ENCODE measurements around the gene MOSMO. TPM values are rescaled to one million over a fixed set of nuclear protein-coding genes. Genes with fewer than 3 reads are reported as not detected.

Gene MOSMO
- polyA plus RNA-seq, 1 of the 3 experiments (the other 2 are of a cell fraction), result 8.0 TPM

DNA sequence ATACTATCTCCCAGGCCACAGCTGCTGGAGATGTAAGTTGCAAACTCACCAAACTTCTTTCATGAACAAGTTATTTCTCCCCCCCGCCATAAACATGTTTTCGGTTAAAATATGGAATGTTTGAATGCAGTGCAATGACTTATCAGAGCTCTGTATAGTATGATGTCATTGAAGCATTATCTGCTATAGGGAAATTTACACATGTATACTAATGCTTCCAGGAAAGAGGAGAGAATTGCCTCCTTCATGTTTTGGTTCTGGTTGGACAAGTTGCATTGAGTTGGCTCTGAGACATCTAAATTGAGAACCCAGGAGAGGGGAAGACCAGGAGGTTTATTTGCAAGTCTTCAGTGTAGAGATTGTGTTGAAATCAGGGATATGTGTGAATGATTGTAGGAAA is 34.0 kb upstream of the MOSMO start:
- TF ChIP-seq, protein P1, sequence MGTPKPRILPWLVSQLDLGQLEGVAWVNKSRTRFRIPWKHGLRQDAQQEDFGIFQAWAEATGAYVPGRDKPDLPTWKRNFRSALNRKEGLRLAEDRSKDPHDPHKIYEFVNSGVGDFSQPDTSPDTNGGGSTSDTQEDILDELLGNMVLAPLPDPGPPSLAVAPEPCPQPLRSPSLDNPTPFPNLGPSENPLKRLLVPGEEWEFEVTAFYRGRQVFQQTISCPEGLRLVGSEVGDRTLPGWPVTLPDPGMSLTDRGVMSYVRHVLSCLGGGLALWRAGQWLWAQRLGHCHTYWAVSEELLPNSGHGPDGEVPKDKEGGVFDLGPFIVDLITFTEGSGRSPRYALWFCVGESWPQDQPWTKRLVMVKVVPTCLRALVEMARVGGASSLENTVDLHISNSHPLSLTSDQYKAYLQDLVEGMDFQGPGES (IDR thresholded peaks at IDR 0.05; ENCODE audit: low read depth, low read length), result no peak
- TF ChIP-seq, protein P2, sequence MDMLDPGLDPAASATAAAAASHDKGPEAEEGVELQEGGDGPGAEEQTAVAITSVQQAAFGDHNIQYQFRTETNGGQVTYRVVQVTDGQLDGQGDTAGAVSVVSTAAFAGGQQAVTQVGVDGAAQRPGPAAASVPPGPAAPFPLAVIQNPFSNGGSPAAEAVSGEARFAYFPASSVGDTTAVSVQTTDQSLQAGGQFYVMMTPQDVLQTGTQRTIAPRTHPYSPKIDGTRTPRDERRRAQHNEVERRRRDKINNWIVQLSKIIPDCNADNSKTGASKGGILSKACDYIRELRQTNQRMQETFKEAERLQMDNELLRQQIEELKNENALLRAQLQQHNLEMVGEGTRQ (IDR thresholded peaks at IDR 0.05; ENCODE audit: borderline replicate concordance, low read depth, low read length), result no peak
- no peak for TF ChIP-seq YY1 (IDR thresholded peaks at IDR 0.05; ENCODE audit: low read depth)
- TF ChIP-seq, protein P3, sequence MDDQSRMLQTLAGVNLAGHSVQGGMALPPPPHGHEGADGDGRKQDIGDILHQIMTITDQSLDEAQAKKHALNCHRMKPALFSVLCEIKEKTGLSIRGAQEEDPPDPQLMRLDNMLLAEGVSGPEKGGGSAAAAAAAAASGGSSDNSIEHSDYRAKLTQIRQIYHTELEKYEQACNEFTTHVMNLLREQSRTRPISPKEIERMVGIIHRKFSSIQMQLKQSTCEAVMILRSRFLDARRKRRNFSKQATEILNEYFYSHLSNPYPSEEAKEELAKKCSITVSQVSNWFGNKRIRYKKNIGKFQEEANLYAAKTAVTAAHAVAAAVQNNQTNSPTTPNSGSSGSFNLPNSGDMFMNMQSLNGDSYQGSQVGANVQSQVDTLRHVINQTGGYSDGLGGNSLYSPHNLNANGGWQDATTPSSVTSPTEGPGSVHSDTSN (IDR thresholded peaks at IDR 0.05), result no peak
- TF ChIP-seq JUND (IDR thresholded peaks at IDR 0.05), result no peak
- no peak for TF ChIP-seq EP300 (IDR thresholded peaks at IDR 0.05; ENCODE audit: borderline replicate concordance in 1 of 2, low read depth in 1 of 2, low read length in 1 of 2)
- Histone ChIP-seq H3K4me2 (no peak overlapping the region), H3K36me3 (replicated peaks in 1 of 2; ENCODE audit: control insufficient read depth in 1 of 2, insufficient read depth in 2 of 2, low read length in 1 of 2) (peaks cover 76 to 86% of the 10 kb centered on the region in 2 experiments), H4K20me1 (ENCODE audit: insufficient read depth) (no peaks in the 10 kb centered on the region), H3K9me3 (no peaks in the 10 kb centered on the region), H3K9me2 (no peaks in the 10 kb centered on the region), H2AFZ (ENCODE audit: low read depth) (no peak overlapping the region), H3K79me2 (ENCODE audit: insufficient read depth) (no peaks in the 10 kb centered on the region), H3F3A (replicated peaks; ENCODE audit: insufficient read depth) (no peaks in the 10 kb centered on the region), H3K27me3 (ENCODE audit: insufficient read depth) (no peaks in the 10 kb centered on the region), H3K4me1 (ENCODE audit: control insufficient read depth in 1 of 2, insufficient read depth in 2 of 2, low read depth in 1 of 2, low read length in 1 of 2) (no peaks in the 10 kb centered on the region), H3K27ac (ENCODE audit: low read depth in 2 of 2, low read length in 1 of 2) (no peak overlapping the region), H3K4me3 (ENCODE audit: low read depth in 2 of 2, low read length in 1 of 2) (no peak overlapping the region), H3K9ac (no peak overlapping the region)
- DNase-seq, result no peak
- ChIA-PET CTCF (interaction anchor here (1.3 kb wide), 1 partner anchor 104 kb away, joined by 6 read pairs; no protein-coding TSS in a partner anchor), POLR2A (no interaction called here)
- 90% methylated on average over 2 of the region's 2 CpGs for WGBS (ENCODE audit: low lambda C conversion rate)

DNA sequence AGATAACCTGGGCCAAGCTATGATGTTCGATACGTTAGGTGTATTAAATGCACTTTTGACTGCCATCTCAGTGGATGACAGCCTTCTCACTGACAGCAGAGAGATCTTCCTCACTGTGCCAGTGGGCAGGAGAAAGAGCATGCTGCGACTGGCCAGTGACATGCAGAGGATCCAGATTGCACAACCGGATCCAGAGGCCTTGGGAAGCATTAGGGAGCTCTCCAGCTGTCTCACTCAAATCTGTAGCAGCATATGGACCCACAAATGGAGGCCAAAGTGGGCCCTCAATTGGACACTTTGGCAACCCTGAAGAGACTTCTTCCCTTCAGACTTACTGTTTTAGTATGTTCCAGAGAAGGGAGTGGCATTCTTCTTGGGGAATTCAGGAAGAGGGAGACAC is 27.9 kb upstream of the MOSMO start:
- Histone ChIP-seq H3K4me1 (ENCODE audit: control insufficient read depth in 1 of 2, insufficient read depth in 2 of 2, low read depth in 1 of 2, low read length in 1 of 2) (no peaks in the 10 kb centered on the region), H3K36me3 (replicated peaks in 1 of 2; ENCODE audit: control insufficient read depth in 1 of 2, insufficient read depth in 2 of 2, low read length in 1 of 2) (peaks cover 79 to 89% of the 10 kb centered on the region in 2 experiments), H4K20me1 (ENCODE audit: insufficient read depth) (no peaks in the 10 kb centered on the region), H3K9me2 (no peaks in the 10 kb centered on the region), H3K27ac (ENCODE audit: low read depth in 2 of 2, low read length in 1 of 2) (no peak overlapping the region), H3K4me3 (ENCODE audit: low read depth in 2 of 2, low read length in 1 of 2) (no peak overlapping the region), H3K27me3 (ENCODE audit: insufficient read depth) (no peaks in the 10 kb centered on the region), H3K4me2 (no peak overlapping the region), H3K9me3 (no peaks in the 10 kb centered on the region), H3F3A (replicated peaks; ENCODE audit: insufficient read depth) (peaks cover 7% of the 10 kb centered on the region), H3K9ac (no peak overlapping the region), H2AFZ (ENCODE audit: low read depth) (no peak overlapping the region), H3K79me2 (ENCODE audit: insufficient read depth) (no peaks in the 10 kb centered on the region; the same call in 1 of the 2 replicates)
- WGBS (ENCODE audit: low lambda C conversion rate), result 94% methylated on average over 4 of the region's 4 CpGs
- TF ChIP-seq GABPA (IDR thresholded peaks at IDR 0.05; ENCODE audit: low read depth), result no peak
- TF ChIP-seq CHD2 (IDR thresholded peaks at IDR 0.05; ENCODE audit: low read length, partially characterized antibody), result no peak
- TF ChIP-seq, protein P3 (IDR thresholded peaks at IDR 0.05), result no peak
- POLR2A ChIA-PET, result no interaction called here
- CTCF ChIA-PET, result interaction anchor here (2.0 to 2.5 kb wide), 3 partner anchors 98 to 209 kb away, joined by 6 to 9 read pairs (median 8); no protein-coding TSS in a partner anchor
- DNase-seq, result no peak
